Activated CD4-positive, alpha-beta T cell treated with anti-CD3 and anti-CD28 coated beads for 36 hours (primary cell): ENCODE data around the gene NSUN4. TPM values are rescaled to one million over a fixed set of nuclear protein-coding genes. Genes with fewer than 3 reads are reported as not detected.

Source experiments
- ATAC-seq: fragments of 200-7000 bp; cut with Tn5 transposase; one replicate; pipeline ENCODE4 v1.10.0; 2021; ENCODE audit warnings: mild to moderate bottlenecking, moderate library complexity
- CTCF ChIA-PET: fragments of 350-600 bp; sonication (Branson Sonifier 250); formaldehyde crosslinking; loops from one replicate; lab custom pipeline; 2021; ENCODE audit warnings: antibody characterized with exemption; lab: Charles Lee
- POLR2A ChIA-PET: fragments of 350-600 bp; sonication (Branson Sonifier 250); formaldehyde crosslinking; loops from one replicate; lab custom pipeline; 2021; ENCODE audit warnings: antibody characterized with exemption, inconsistent platforms; lab: Charles Lee
- DNase-seq: peaks from one replicate; pipeline ENCODE4 v3.0.0-alpha.2; 2020
- H3K27ac Mint-ChIP-seq: one replicate; pipeline ENCODE4 v1.8.0; 2021; ENCODE audit warnings: mixed read lengths
- H3K27me3 Mint-ChIP-seq: one replicate; pipeline ENCODE4 v1.8.0; 2021; ENCODE audit warnings: mixed read lengths
- H3K36me3 Mint-ChIP-seq: one replicate; pipeline ENCODE4 v1.8.0; 2021; ENCODE audit warnings: low read depth, mixed read lengths
- H3K4me1 Mint-ChIP-seq: one replicate; pipeline ENCODE4 v1.8.0; 2021; ENCODE audit warnings: mixed read lengths
- H3K4me3 Mint-ChIP-seq: one replicate; pipeline ENCODE4 v1.8.0; 2021; ENCODE audit warnings: mild to moderate bottlenecking, moderate library complexity, mixed read lengths
- H3K9me3 Mint-ChIP-seq: one replicate; pipeline ENCODE4 v1.8.0; 2021; ENCODE audit warnings: low read depth, mixed read lengths
- intact Hi-C, 2 experiments: fragments of 100-400 bp; cut with DNase I in 1 of 2; cut with micrococcal nuclease in 1 of 2; formaldehyde crosslinking; loops; one replicate each; pipeline versions ENCODE4 v1.14.2 to v1.15.1; 2022 to 2024; cut with DNase I, micrococcal nuclease
- total RNA-seq, 2 experiments: library from RNA; stranded (reverse); gene quantifications; one replicate each; pipeline ENCODE4 v1.2.3, GENCODE V29; 2021

NSUN4 gene
- total RNA-seq, 2 experiments from 2014 or later = 26.1 to 31.3 TPM

DNA sequence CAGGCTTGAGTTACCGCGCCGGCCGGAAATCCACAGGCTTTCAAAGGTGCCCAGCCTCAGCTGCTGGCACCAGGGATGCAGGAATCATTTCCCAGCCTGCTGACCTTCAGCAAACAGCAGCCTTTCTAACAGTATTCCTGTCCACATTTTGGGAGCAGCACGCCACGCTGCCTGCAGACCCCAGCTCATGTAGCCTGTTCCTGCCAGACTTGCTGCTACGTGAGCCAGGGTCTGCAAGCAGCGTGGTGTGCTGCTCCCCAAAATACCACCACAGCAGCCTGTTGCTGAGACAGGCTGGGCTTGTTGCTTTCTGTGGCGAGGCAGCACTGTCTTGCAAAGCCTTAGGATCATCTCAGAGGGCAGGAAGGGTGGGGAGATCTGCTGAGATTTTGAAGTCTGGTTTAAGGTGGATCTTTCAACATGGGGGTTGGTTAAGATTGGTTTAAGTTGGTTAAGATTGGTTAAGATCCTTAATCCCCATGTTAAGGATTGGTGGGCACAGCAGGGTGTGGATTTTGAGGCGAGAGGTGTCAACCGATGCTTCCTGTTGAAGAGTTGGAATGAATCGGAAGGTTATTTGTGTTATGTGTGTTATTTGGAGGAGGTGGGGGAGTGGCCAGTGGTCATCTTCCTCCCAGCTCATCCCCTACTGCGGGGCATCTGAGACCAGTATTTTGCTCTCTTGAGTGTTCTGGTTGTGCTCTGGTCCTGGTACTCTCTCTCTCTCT lies 66.4 kb downstream of the NSUN4 start:
- POLR2A ChIA-PET = no interaction called here
- Mint-ChIP-seq H3K4me1 (no peaks in the 10 kb centered on the region), H3K9me3 (no peaks in the 10 kb centered on the region), H3K4me3 (no peak overlapping the region), H3K27ac (no peak overlapping the region), H3K36me3 (no peaks in the 10 kb centered on the region), H3K27me3 (no peaks in the 10 kb centered on the region)
- DNase-seq (no peak), ATAC-seq (no peak)
- intact Hi-C loops = loop anchor here (1.0 to 5.0 kb wide), 3 partner anchors 35 to 320 kb away; no protein-coding TSS in a partner anchor
- CTCF ChIA-PET = interaction anchor here (0.7 to 1.3 kb wide), 7 partner anchors 14 to 340 kb away, joined by 3 to 5 read pairs (median 4); no protein-coding TSS in a partner anchor

DNA sequence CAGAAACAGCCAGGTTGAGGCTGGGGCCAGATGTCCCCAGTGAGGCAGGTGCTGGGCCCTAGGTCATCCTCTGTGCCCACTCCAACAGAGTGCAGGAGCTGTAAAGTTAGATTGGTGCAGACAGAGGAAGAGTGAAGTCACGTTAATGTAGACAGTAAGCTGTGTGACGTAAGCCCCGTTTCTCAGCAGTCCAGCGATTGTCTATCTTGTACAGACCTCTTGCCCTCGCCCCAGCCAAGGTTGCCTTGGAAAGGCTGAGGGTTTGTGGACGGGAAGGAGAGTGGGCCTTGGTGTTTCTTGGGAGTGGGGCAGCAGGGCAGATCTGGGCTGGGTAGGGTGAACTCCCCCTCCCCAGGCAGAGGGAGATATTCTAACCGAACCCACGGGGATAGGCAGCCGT lies 67.0 kb downstream of the NSUN4 start:
- Mint-ChIP-seq H3K9me3 (no peaks in the 10 kb centered on the region), H3K27ac (no peak overlapping the region), H3K27me3 (no peaks in the 10 kb centered on the region), H3K4me1 (no peaks in the 10 kb centered on the region), H3K36me3 (no peaks in the 10 kb centered on the region), H3K4me3 (no peak overlapping the region)
- CTCF ChIA-PET = interaction anchor here (0.5 to 1.3 kb wide), 4 partner anchors 13 to 118 kb away, joined by 3 to 5 read pairs (median 3); no protein-coding TSS in a partner anchor
- DNase-seq = no peak
- POLR2A ChIA-PET = no interaction called here
- intact Hi-C loops = loop anchor here in 1 of 2 experiments (5.0 kb wide), 1 partner anchor 320 kb away; no protein-coding TSS in a partner anchor
- no peak for ATAC-seq

DNA sequence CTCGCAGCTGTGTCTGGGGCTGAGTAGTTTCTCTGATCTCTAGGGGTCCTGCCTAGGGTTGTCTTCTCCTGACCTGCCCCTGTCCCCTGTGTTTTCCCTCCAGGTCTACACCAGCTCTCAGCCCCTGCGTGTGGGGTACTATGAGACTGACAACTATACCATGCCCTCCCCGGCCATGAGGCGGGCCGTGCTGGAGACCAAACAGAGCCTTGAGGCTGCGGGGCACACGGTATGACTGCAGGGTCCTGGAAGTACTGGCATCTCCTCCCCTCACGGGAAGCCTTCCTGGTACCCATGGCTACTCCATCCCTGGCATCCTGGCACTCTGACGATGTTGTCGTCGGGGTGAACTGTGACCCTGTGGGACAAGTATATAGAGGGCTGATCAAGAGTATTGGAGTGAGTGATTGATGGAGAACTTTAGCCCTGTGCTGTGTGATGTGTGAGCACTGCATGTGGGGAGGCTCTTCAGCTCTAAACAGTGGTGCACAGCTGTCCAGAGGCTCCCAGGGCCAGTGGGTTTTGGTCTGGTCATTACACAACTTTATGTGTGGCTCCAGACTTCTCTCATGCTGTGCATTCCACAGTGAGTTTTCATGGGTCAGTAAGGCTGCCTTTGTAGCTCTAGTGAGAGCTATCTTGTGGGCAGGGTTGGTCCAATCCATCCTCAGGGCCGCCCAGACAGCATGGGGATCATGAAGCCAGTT lies 67.9 kb downstream of the NSUN4 start:
- no peaks in the 10 kb centered on the region for H3K9me3 Mint-ChIP-seq
- ChIA-PET POLR2A (no interaction called here), CTCF (interaction anchor here (0.5 to 1.7 kb wide), 6 partner anchors 8 to 121 kb away, joined by 3 to 6 read pairs (median 4); no protein-coding TSS in a partner anchor)
- H3K27ac Mint-ChIP-seq = no peak overlapping the region
- no peak for DNase-seq
- no peak overlapping the region for H3K4me3 Mint-ChIP-seq
- no peak for ATAC-seq
- intact Hi-C loops = loop anchor here in 1 of 2 experiments (5.0 kb wide), 1 partner anchor 319 kb away; no protein-coding TSS in a partner anchor
- H3K4me1 Mint-ChIP-seq = no peaks in the 10 kb centered on the region
- no peaks in the 10 kb centered on the region for H3K36me3 Mint-ChIP-seq
- H3K27me3 Mint-ChIP-seq = no peaks in the 10 kb centered on the region

DNA sequence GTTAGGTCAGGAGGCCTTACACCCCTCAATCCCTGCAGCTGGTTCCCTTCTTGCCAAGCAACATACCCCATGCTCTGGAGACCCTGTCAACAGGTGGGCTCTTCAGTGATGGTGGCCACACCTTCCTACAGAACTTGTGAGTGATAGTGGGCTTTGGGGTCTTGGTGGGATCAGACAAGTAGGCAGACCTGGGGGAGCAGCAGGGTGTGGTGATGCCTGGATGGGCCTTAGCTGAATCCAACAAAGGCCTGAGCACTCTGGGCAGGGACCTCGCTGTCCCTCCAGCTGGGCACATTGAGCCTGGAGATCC lies 68.4 kb downstream of the NSUN4 start:
- H3K36me3 Mint-ChIP-seq = no peaks in the 10 kb centered on the region
- CTCF ChIA-PET = interaction anchor here (0.5 to 1.7 kb wide), 6 partner anchors 9 to 125 kb away, joined by 3 to 6 read pairs (median 4); no protein-coding TSS in a partner anchor
- H3K9me3 Mint-ChIP-seq = no peaks in the 10 kb centered on the region
- DNase-seq (no peak), ATAC-seq (no peak)
- H3K4me1 Mint-ChIP-seq = no peaks in the 10 kb centered on the region
- intact Hi-C loops = loop anchor here in 1 of 2 experiments (5.0 kb wide), 1 partner anchor 318 kb away; no protein-coding TSS in a partner anchor
- no peak overlapping the region for H3K27ac Mint-ChIP-seq
- POLR2A ChIA-PET = no interaction called here
- H3K27me3 Mint-ChIP-seq = no peaks in the 10 kb centered on the region
- no peak overlapping the region for H3K4me3 Mint-ChIP-seq

DNA sequence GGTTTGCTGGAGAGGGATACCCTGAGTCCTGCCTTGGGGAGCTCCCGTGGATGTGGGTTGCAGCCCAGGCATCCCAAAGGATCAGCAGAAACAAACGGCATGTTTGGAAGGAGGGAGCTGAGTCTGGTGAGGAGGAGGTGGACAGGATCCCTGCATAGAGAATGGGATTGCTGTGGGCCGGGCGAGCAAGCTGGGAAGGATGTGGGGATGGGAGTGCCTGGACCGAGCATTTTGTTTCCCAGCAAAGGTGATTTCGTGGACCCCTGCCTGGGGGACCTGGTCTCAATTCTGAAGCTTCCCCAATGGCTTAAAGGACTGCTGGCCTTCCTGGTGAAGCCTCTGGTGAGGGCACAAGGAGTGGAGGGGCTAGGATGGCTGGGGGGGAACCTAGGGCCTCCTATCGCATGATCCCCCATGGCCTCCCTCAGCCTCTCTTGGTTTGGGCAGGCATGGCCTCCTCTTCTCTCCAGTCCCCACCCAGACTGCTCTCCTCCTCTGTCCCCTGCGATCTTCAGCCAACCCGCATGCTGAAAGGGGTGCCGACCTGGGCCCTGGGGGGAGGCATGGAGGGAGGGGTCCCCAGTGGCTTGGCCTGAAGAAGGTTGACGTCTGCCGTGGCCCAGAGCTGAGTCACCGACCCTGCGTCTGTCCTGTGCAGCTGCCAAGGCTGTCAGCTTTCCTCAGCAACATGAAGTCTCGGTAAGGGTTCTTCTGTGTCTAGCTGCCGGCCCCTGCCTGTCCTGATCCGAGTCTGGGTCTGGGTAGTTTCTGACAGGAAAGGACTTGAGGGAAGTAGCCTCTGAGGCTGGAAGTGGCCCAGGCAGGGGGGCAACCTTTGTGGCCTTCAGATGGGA lies 69.8 kb downstream of the NSUN4 start:
- H3K4me3 Mint-ChIP-seq = no peak overlapping the region
- no peaks in the 10 kb centered on the region for H3K4me1 Mint-ChIP-seq
- H3K27ac Mint-ChIP-seq = no peak overlapping the region
- POLR2A ChIA-PET = no interaction called here
- intact Hi-C loops = no loop called here
- H3K36me3 Mint-ChIP-seq = no peaks in the 10 kb centered on the region
- CTCF ChIA-PET = interaction anchor here (0.5 to 1.7 kb wide), 8 partner anchors 11 to 119 kb away, joined by 3 to 7 read pairs (median 4); no protein-coding TSS in a partner anchor
- H3K27me3 Mint-ChIP-seq = no peaks in the 10 kb centered on the region
- no peaks in the 10 kb centered on the region for H3K9me3 Mint-ChIP-seq
- ATAC-seq (no peak), DNase-seq (no peak)

DNA sequence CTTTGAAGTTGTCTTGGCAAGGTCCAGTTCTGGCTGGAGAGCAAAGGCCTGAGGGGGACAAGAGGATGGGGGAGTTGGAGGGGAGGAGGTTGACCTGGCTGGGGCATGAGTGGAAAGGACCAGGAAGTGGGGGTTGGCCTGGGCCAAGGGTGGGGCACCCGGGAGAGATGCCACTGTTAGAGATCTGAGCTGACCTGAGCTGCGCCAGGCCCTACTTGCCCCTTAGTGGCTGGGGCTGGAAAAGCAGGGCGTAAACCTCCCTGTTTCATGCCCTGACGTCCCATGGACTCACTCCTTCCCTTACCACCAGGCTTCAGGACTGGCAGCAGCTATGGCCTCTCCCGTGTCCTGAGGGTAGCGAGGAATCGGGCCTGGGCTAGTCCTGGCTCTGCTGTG lies 70.4 kb downstream of the NSUN4 start:
- Mint-ChIP-seq H3K27me3 (no peaks in the 10 kb centered on the region), H3K36me3 (no peaks in the 10 kb centered on the region), H3K4me1 (no peaks in the 10 kb centered on the region), H3K27ac (no peak overlapping the region), H3K4me3 (no peak overlapping the region), H3K9me3 (no peaks in the 10 kb centered on the region)
- POLR2A ChIA-PET = no interaction called here
- intact Hi-C loops = no loop called here
- DNase-seq (no peak), ATAC-seq (no peak)
- CTCF ChIA-PET = interaction anchor here (1.0 to 1.3 kb wide), 3 partner anchors 11 to 36 kb away, joined by 3 to 7 read pairs (median 4); no protein-coding TSS in a partner anchor

Other genes with a start within 250 kb of the NSUN4 start
- under 1 TPM; 0.46 to 0.78 TPM for gene PIK3R3, start 208.2 kb upstream of the NSUN4 start, total RNA-seq
- not detected for gene TSPAN1, start 165.7 kb upstream of the NSUN4 start, total RNA-seq
- not detected for gene P3R3URF, start 164.3 kb upstream of the NSUN4 start, total RNA-seq
- gene POMGNT1, start 142.4 kb upstream of the NSUN4 start, total RNA-seq = 10 to 100 TPM; 36.4 to 36.5 TPM
- under 1 TPM; 0.11 to 0.12 TPM for gene LURAP1, start 137.5 kb upstream of the NSUN4 start, total RNA-seq
- gene RAD54L, start 93.0 kb upstream of the NSUN4 start, total RNA-seq = 10 to 100 TPM; 64.2 to 73.4 TPM
- 10 to 100 TPM; 33.4 to 34.7 TPM for gene LRRC41, start 37.2 kb upstream of the NSUN4 start, total RNA-seq
- gene UQCRH, start 37.1 kb upstream of the NSUN4 start, total RNA-seq = 100 to 1,000 TPM; 258 to 391 TPM
- gene FAAH, start 53.5 kb downstream of the NSUN4 start, total RNA-seq = 1 to 10 TPM; 5.3 to 7.5 TPM
- gene DMBX1, start 149.0 kb downstream of the NSUN4 start, total RNA-seq = under 1 TPM in 1 of 2 experiments, not detected in 1; 0.05 TPM
- not detected for gene KNCN, start 210.8 kb downstream of the NSUN4 start, total RNA-seq